ENCODE results near the gene CASKIN1. TPM values are rescaled to one million over a fixed set of nuclear protein-coding genes. Genes with fewer than 3 reads are reported as not detected.

CASKIN1 gene
- total RNA-seq, 1 experiment from 2014 or later: 5.9 TPM

DNA sequence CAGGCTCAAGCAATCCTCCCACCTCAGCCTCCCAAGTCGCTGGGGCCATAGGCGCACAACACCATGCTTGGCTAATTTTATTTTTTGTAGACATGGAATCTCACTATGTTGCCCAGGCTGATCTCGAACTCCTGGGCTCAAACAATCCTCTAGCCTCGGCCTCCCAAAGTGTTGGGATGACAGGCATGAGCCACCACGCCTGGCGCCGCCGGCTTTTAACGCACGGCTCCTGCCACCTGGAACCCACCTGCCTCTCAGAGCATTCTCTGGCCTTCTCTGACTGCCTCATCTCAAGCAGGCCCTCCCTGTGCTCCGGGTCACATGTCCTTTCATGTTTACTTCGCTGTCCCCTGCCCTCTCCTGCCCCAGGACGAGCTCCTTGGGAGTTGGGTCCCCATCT lies 10.3 kb downstream of the CASKIN1 start:
- CTCF ChIA-PET: no interaction called here
- no peak for TF ChIP-seq POLR2AphosphoS5 (IDR thresholded peaks at IDR 0.05; ENCODE audit: low read depth, low read length)
- no peak for TF ChIP-seq SP1 (IDR thresholded peaks at IDR 0.05; ENCODE audit: low read depth)
- no peak for TF ChIP-seq SRF (IDR thresholded peaks at IDR 0.05; ENCODE audit: low read depth)
- no peak for TF ChIP-seq ZNF274 (IDR thresholded peaks at IDR 0.05; ENCODE audit: low read depth, low read length)
- TF ChIP-seq FOSL1 (IDR thresholded peaks at IDR 0.05; ENCODE audit: low read depth): no peak
- no peak for TF ChIP-seq EZH2phosphoT487 (IDR thresholded peaks at IDR 0.05; ENCODE audit: borderline replicate concordance)
- TF ChIP-seq ELF1 (IDR thresholded peaks at IDR 0.05; ENCODE audit: borderline replicate concordance, low read depth): no peak
- no peak for TF ChIP-seq JUND (IDR thresholded peaks at IDR 0.05)
- no peak for TF ChIP-seq SIN3A (IDR thresholded peaks at IDR 0.05; ENCODE audit: low read depth)
- no peak for TF ChIP-seq CBX3 (IDR thresholded peaks at IDR 0.05; ENCODE audit: low read depth)
- no peak overlapping the region for H3K4me3 ChIP-seq (replicated peaks in 1 of 2; ENCODE audit: low read depth in 1 of 2, low read length in 2 of 2)
- RAD21 ChIA-PET (ENCODE audit: low non-redundant PET in 1 of 2, low total read pairs in 2 of 2, uncharacterized antibody in 2 of 2, unreplicated experiment in 2 of 2): no interaction called here
- ATAC-seq (no peak), DNase-seq (ENCODE audit: low read depth, low spot score) (no peak)
- no peak overlapping the region for H3K4me2 ChIP-seq (ENCODE audit: low read length)
- no peaks in the 10 kb centered on the region for H4K20me1 ChIP-seq (ENCODE audit: insufficient read depth)
- H3K4me1 ChIP-seq (ENCODE audit: control insufficient read depth in 1 of 2, insufficient read depth in 2 of 2, low read length in 2 of 2): no peaks in the 10 kb centered on the region
- no peaks in the 10 kb centered on the region for H3K79me2 ChIP-seq (ENCODE audit: insufficient read depth, low read length)
- no peak overlapping the region for H2AFZ ChIP-seq (ENCODE audit: low read depth, low read length, poor library complexity, severe bottlenecking)
- no peaks in the 10 kb centered on the region for H3K9me3 ChIP-seq (ENCODE audit: control insufficient read depth in 1 of 2, insufficient read depth in 1 of 2, low read depth in 1 of 2, low read length in 2 of 2)
- POLR2A ChIA-PET: no interaction called here
- H3K27ac ChIP-seq (ENCODE audit: low read depth, low read length): no peak overlapping the region
- H3K9ac ChIP-seq (ENCODE audit: low read length): no peak overlapping the region
- intact Hi-C loops (cut with micrococcal nuclease): no loop called here
- H3K27me3 ChIP-seq (ENCODE audit: insufficient read depth, low read length): no peaks in the 10 kb centered on the region
- H3K36me3 ChIP-seq (ENCODE audit: control insufficient read depth in 1 of 2, insufficient read depth in 2 of 2, low read length in 2 of 2): no peaks in the 10 kb centered on the region
- no peaks in the 10 kb centered on the region for H3K9me2 ChIP-seq (ENCODE audit: insufficient read depth)
- no TSS peak for BruUV-seq (replicated peaks)

DNA sequence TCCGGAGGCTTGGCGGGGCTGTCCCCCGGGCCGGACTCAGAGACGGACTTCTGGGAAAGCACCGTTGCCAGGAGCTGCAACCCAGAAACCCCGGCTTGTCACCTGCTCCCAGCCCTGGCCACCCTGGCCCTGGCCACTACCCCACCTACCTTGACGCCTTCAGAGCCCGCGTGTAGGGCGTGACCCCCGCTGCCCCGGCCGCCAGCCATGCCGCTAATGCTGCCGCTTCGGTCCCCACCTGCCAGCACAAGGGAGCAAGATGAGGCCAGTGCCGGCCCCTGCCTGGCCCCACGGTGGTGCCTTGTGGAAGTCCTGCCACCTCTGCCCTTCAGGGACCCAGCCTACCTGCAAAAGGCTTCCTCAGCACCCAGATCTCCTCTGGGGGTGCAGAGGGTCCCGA lies 11.4 kb downstream of the CASKIN1 start:
- no peaks in the 10 kb centered on the region for H3K27me3 ChIP-seq (ENCODE audit: insufficient read depth, low read length)
- ChIA-PET RAD21 (ENCODE audit: low non-redundant PET in 1 of 2, low total read pairs in 2 of 2, uncharacterized antibody in 2 of 2, unreplicated experiment in 2 of 2) (no interaction called here), CTCF (no interaction called here), POLR2A (no interaction called here)
- H3K9ac ChIP-seq (ENCODE audit: low read length): no peak overlapping the region
- DNase-seq (ENCODE audit: low read depth, low spot score): no peak
- H3K9me2 ChIP-seq (ENCODE audit: insufficient read depth): no peaks in the 10 kb centered on the region
- H3K4me3 ChIP-seq (replicated peaks in 1 of 2; ENCODE audit: low read depth in 1 of 2, low read length in 2 of 2): no peak overlapping the region
- H3K4me2 ChIP-seq (ENCODE audit: low read length): no peak overlapping the region
- H3K9me3 ChIP-seq (ENCODE audit: control insufficient read depth in 1 of 2, insufficient read depth in 1 of 2, low read depth in 1 of 2, low read length in 2 of 2): no peaks in the 10 kb centered on the region
- ATAC-seq: no peak
- no peaks in the 10 kb centered on the region for H4K20me1 ChIP-seq (ENCODE audit: insufficient read depth)
- no peak overlapping the region for H2AFZ ChIP-seq (ENCODE audit: low read depth, low read length, poor library complexity, severe bottlenecking)
- no peaks in the 10 kb centered on the region for H3K4me1 ChIP-seq (ENCODE audit: control insufficient read depth in 1 of 2, insufficient read depth in 2 of 2, low read length in 2 of 2)
- TF ChIP-seq CBX3 (IDR thresholded peaks at IDR 0.05; ENCODE audit: low read depth): no peak
- TF ChIP-seq, protein P1, sequence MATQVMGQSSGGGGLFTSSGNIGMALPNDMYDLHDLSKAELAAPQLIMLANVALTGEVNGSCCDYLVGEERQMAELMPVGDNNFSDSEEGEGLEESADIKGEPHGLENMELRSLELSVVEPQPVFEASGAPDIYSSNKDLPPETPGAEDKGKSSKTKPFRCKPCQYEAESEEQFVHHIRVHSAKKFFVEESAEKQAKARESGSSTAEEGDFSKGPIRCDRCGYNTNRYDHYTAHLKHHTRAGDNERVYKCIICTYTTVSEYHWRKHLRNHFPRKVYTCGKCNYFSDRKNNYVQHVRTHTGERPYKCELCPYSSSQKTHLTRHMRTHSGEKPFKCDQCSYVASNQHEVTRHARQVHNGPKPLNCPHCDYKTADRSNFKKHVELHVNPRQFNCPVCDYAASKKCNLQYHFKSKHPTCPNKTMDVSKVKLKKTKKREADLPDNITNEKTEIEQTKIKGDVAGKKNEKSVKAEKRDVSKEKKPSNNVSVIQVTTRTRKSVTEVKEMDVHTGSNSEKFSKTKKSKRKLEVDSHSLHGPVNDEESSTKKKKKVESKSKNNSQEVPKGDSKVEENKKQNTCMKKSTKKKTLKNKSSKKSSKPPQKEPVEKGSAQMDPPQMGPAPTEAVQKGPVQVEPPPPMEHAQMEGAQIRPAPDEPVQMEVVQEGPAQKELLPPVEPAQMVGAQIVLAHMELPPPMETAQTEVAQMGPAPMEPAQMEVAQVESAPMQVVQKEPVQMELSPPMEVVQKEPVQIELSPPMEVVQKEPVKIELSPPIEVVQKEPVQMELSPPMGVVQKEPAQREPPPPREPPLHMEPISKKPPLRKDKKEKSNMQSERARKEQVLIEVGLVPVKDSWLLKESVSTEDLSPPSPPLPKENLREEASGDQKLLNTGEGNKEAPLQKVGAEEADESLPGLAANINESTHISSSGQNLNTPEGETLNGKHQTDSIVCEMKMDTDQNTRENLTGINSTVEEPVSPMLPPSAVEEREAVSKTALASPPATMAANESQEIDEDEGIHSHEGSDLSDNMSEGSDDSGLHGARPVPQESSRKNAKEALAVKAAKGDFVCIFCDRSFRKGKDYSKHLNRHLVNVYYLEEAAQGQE (IDR thresholded peaks at IDR 0.05; ENCODE audit: low read depth): no peak
- no peak for TF ChIP-seq POLR2AphosphoS5 (IDR thresholded peaks at IDR 0.05; ENCODE audit: low read depth, low read length)
- TF ChIP-seq, protein P2, sequence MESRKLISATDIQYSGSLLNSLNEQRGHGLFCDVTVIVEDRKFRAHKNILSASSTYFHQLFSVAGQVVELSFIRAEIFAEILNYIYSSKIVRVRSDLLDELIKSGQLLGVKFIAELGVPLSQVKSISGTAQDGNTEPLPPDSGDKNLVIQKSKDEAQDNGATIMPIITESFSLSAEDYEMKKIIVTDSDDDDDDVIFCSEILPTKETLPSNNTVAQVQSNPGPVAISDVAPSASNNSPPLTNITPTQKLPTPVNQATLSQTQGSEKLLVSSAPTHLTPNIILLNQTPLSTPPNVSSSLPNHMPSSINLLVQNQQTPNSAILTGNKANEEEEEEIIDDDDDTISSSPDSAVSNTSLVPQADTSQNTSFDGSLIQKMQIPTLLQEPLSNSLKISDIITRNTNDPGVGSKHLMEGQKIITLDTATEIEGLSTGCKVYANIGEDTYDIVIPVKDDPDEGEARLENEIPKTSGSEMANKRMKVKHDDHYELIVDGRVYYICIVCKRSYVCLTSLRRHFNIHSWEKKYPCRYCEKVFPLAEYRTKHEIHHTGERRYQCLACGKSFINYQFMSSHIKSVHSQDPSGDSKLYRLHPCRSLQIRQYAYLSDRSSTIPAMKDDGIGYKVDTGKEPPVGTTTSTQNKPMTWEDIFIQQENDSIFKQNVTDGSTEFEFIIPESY (IDR thresholded peaks at IDR 0.05; ENCODE audit: extremely low read depth, insufficient replicate concordance, low read length): no peak
- TF ChIP-seq SRF (IDR thresholded peaks at IDR 0.05; ENCODE audit: low read depth): no peak
- TF ChIP-seq, protein P3, sequence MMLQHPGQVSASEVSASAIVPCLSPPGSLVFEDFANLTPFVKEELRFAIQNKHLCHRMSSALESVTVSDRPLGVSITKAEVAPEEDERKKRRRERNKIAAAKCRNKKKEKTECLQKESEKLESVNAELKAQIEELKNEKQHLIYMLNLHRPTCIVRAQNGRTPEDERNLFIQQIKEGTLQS (IDR thresholded peaks at IDR 0.05): no peak
- no peak for TF ChIP-seq POLR2A (IDR thresholded peaks at IDR 0.05; ENCODE audit: borderline replicate concordance, extremely low read depth, insufficient read depth, insufficient read length)
- H3K36me3 ChIP-seq (ENCODE audit: control insufficient read depth in 1 of 2, insufficient read depth in 2 of 2, low read length in 2 of 2): no peaks in the 10 kb centered on the region
- H3K79me2 ChIP-seq (ENCODE audit: insufficient read depth, low read length): no peaks in the 10 kb centered on the region
- no TSS peak for BruUV-seq (replicated peaks)
- no peak overlapping the region for H3K27ac ChIP-seq (ENCODE audit: low read depth, low read length)
- intact Hi-C loops (cut with micrococcal nuclease): no loop called here
